Activated T-helper 1 cell treated with anti-CD3 and anti-CD28 coated beads, Interleukin-12 subunit alpha, Interleukin-12 subunit beta, Interleukin-2, Interleukin-4 antibody, amounts not matched to agents 30 ng/mL and 10 ng/mL and 1 ng/mL, durations not matched to agents 14 hours and 24 hours and 36 hours (primary cell): ENCODE data around the gene POFUT2. TPM values are rescaled to one million over a fixed set of nuclear protein-coding genes. Genes with fewer than 3 reads are reported as not detected.
"Not testable (repeated sequence)": the region's sequence is repeated elsewhere in the genome, so short reads cannot be mapped to it uniquely, and the experiment has no call there.

Experiments used
- DNase-seq: peaks from one replicate; pipeline ENCODE4 v3.0.0; 2021; ENCODE audit warnings: low spot score
- H3K27ac Mint-ChIP-seq: one replicate; pipeline ENCODE4 v1.8.0; 2021; ENCODE audit warnings: mild to moderate bottlenecking, mixed read lengths
- H3K27me3 Mint-ChIP-seq: one replicate; pipeline ENCODE4 v1.8.0; 2022; ENCODE audit warnings: mild to moderate bottlenecking, moderate library complexity, mixed read lengths; ENCODE audit not compliant: insufficient read depth
- H3K36me3 Mint-ChIP-seq: one replicate; pipeline ENCODE4 v1.8.0; 2021; ENCODE audit warnings: low read depth, mixed read lengths
- H3K4me1 Mint-ChIP-seq: one replicate; pipeline ENCODE4 v1.8.0; 2021; ENCODE audit warnings: low read depth, mixed read lengths
- H3K4me3 Mint-ChIP-seq: one replicate; pipeline ENCODE4 v1.8.0; 2021; ENCODE audit warnings: mild to moderate bottlenecking, moderate library complexity, mixed read lengths
- H3K9me3 Mint-ChIP-seq: one replicate; pipeline ENCODE4 v1.8.0; 2021; ENCODE audit warnings: mixed read lengths
- intact Hi-C: fragments of 100-400 bp; cut with micrococcal nuclease; formaldehyde crosslinking; loops from one replicate; pipeline ENCODE4 v1.15.1; 2024
- total RNA-seq: library from RNA; stranded (reverse); gene quantifications from 2 replicates; pipeline ENCODE4 v1.2.3, GENCODE V29; 2022

POFUT2 gene
- total RNA-seq, 1 donor from 2014 or later, result 14.3 TPM

DNA sequence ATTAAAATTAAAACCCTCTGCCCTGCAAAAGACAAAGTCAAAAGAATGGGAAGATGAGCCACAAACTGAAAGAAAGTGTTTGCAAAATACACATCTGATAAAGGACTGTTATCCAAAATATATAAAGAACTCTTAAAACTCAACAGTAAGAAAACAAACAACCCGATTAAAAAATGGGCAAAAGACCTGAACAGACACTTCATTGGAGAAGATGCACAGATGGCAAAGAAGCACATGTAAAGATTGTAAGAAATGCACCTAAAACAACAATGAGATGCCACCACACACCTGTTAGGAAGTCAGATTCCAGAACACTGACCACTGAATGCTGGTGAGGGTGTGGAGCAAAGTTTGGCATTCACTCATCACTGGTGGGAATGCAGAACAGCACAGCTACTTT is 24.6 kb upstream of the POFUT2 start:
- Mint-ChIP-seq H3K4me1 (peaks cover 7% of the 10 kb centered on the region), H3K27me3 (peaks cover 18% of the 10 kb centered on the region), H3K36me3 (no peaks in the 10 kb centered on the region), H3K4me3 (no peak overlapping the region), H3K9me3 (no peaks in the 10 kb centered on the region), H3K27ac (no peak overlapping the region)
- DNase-seq, result no peak
- intact Hi-C loops, result no loop called here

DNA sequence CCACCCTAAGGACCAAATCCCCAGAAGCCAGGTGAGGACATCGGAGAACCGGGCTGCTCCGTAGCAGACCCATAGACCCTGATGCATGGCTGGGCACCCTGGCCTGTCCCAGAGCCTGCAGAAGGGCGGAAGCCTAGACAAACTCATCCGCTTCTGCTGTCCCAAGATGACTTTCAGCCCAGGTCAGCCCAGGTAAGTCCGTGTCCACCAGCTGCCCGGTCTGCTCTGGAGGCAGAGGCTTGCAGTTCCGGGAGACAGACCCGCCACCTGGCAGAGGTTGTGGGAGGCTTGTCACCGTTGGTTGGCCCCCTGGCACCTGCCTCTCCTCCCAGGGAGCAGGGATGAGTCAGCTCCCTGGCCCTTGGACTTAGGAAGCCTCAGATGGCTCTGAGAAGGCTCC is 22.8 kb upstream of the POFUT2 start:
- Mint-ChIP-seq H3K36me3 (no peaks in the 10 kb centered on the region), H3K9me3 (no peaks in the 10 kb centered on the region), H3K4me1 (peaks cover 7% of the 10 kb centered on the region), H3K4me3 (no peak overlapping the region), H3K27ac (no peak overlapping the region), H3K27me3 (peaks cover 16% of the 10 kb centered on the region)
- intact Hi-C loops, result no loop called here
- no peak for DNase-seq

DNA sequence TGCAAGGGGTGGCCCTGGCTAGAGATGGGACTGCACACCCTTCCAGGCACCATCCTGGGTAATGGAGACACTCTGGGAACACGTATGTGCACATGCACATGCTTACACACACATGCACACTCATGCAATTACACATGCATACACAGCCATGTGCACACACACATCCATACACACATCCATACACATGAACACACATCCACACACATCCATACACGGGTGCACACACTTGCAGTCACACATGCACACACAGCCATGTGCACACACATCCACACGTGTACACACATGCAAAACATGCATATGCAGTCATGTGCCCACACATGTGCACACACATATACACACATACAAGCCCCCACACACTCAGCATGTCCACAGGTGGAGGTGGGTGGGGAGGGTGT is 22.3 kb upstream of the POFUT2 start:
- no peaks in the 10 kb centered on the region for H3K36me3 Mint-ChIP-seq
- intact Hi-C loops, result loop anchor here (5.0 kb wide), 1 partner anchor 168 kb away; no protein-coding TSS in a partner anchor
- H3K27ac Mint-ChIP-seq, result no peak overlapping the region
- DNase-seq, result no peak
- H3K4me1 Mint-ChIP-seq, result peaks cover 7% of the 10 kb centered on the region
- H3K9me3 Mint-ChIP-seq, result no peaks in the 10 kb centered on the region
- H3K4me3 Mint-ChIP-seq, result no peak overlapping the region
- peaks cover 13% of the 10 kb centered on the region for H3K27me3 Mint-ChIP-seq

DNA sequence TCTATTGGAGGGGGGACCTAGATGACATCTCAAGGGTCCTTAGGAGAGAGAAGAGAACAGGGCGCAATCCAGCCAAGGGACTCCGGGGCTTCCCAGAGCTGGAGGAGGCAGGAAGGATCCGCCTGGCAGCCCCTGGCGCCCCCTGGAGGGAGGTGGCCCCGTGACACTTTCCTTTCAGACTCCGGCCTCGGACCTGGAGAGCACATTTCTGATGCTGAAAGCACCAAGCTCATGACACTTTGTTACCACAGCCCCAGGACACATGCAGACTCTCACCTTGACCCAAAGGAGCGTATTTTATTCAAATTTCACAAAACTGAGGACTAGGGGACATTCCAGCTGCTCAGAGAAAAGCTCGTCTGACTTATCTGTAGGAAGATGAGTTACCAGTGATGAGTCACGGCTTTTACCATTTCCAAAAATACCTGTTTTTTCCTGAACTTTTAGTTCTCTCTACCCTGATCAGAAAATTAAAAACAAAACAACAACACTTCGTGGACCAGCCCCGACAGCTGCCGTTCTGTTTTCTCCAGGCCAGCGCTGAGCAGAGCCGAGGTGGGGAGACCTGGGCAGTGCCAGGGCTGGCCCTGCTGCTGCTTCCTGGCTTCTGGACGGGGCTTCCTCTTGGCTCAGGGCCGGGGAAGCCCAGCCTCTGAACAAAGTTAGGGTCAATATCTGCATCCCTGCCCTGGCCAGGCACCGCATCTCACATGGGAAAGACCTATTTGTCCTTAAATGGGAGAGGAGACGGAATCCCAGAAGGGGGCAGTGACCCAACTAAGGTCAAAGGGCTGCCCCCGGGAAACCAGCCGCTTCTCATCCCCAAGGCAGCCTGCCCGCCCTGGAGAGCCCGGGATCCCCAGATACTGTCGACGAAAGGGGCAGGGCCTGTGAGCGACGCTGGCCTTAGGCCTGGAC is 21.6 kb upstream of the POFUT2 start:
- Mint-ChIP-seq H3K4me3 (no peak overlapping the region), H3K9me3 (no peaks in the 10 kb centered on the region), H3K36me3 (no peaks in the 10 kb centered on the region), H3K27ac (peak overlapping the region; percentile 74), H3K4me1 (peaks cover 7% of the 10 kb centered on the region), H3K27me3 (peaks cover 9% of the 10 kb centered on the region)
- DNase-seq, result peak; percentile 18
- intact Hi-C loops, result loop anchor here (5.0 kb wide), 1 partner anchor 167 kb away; no protein-coding TSS in a partner anchor

DNA sequence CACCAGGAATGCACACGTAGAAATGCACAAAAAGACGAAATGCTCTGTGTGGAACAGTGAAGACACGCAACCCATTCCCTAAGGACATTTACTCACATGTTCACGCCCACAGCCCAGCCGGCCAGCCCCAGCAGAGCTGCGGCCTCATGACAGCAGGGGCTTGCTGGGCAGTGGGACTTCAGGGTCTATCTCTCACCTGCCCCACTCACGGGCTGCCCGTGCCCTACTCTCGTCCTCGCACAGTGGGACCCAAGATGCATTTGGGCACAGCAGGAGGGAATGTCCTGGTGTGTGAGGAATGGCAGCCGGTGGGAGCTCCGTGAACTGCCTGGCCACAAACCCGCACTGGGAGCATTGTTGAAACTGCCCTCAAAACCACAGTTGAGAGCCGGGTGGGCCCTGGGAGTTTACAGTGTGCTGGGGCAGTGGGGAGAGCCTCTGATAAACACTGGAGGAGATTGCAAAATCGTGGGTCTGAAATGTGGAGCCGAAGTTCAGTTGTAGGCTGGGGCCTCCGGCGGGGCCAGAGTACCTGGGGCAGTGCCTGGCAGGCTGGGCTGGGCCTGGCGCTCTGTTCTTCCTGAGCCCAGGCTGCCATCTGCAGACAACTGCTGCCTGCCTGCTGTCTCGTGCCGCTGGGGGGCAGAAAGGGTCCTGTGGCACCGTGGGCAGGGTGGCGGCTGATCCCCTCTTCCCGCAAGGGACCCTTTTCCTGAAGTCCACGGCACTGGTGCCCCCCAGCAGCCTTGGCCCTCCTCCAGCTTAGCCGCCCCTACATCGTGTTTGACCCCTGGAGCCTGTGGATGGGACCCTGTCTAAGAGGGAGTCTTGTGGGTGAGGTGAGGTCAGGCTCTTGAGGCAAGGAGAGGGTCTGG is 20.7 kb upstream of the POFUT2 start:
- no peaks in the 10 kb centered on the region for H3K9me3 Mint-ChIP-seq
- no peaks in the 10 kb centered on the region for H3K36me3 Mint-ChIP-seq
- no peak for DNase-seq
- H3K27ac Mint-ChIP-seq, result no peak overlapping the region
- intact Hi-C loops, result loop anchor here (5.0 kb wide), 1 partner anchor 166 kb away; no protein-coding TSS in a partner anchor
- H3K4me1 Mint-ChIP-seq, result peaks cover 7% of the 10 kb centered on the region
- H3K4me3 Mint-ChIP-seq, result no peak overlapping the region
- H3K27me3 Mint-ChIP-seq, result peaks cover 6% of the 10 kb centered on the region

DNA sequence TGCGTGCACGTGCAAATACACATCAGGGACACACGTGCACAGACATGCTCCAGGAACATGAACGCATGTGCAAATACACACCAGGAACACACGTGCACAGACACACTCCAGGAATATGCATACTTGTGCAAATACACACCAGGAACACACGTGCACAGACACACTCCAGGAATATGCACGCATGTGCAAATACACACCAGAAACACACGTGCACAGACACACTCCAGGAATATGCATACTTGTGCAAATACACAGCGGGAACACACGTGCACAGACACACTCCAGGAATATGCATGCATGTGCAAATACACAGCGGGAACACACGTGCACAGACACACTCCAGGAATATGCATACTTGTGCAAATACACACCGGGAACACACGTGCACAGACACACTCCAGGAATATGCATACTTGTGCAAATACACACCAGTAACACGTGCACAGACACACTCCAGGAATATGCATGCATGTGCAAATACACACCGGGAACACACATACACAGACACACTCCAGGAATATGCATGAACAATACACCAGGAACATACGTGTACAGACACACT is 20.0 kb upstream of the POFUT2 start:
- intact Hi-C loops, result loop anchor here (5.0 kb wide), 1 partner anchor 165 kb away; no protein-coding TSS in a partner anchor
- not testable (repeated sequence) for H3K27ac Mint-ChIP-seq, H3K9me3 Mint-ChIP-seq

DNA sequence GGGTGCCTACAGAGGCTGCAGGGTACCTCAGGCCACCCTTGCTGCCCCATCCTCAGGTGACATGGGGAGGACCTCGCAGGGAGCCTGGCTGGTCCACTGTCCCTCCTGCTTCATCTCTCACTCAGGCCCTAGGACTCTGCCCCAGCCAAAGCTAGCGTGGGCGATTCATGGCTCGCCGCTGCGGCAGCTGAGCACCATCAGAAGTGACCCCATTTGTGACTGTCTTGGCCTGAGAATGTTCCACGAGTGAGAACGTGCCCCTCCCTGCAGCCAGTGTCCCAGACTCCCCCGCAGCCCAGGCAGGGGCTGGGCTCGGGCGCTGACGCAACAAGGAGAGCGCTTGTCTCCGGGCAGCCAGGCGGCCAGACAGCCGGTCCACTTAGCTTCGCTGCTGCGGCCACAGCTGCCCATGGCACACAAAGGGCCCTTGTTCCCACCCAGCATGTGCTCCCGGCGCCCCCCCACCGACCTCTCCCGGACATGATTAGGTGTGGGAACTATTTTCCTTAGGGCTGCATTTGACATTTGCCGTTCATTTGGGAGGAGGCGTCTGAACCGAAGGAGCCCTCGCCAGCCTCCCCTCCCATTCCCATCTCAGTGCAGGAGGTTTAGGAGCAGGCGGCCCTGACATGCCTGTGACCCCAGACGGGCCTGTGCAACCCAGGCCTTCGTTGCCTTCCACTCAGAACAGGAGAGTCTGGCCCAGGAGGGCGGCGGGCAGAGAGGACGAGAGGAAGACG is 19.3 kb upstream of the POFUT2 start:
- Mint-ChIP-seq H3K27ac (no peak overlapping the region), H3K9me3 (no peaks in the 10 kb centered on the region), H3K4me1 (peaks cover 7% of the 10 kb centered on the region), H3K4me3 (no peak overlapping the region), H3K27me3 (no peaks in the 10 kb centered on the region), H3K36me3 (no peaks in the 10 kb centered on the region)
- intact Hi-C loops, result loop anchor here (5.0 kb wide), 1 partner anchor 165 kb away; no protein-coding TSS in a partner anchor
- DNase-seq, result no peak

More for the DNA sequence above, 20.0 kb upstream of the POFUT2 start:
- H3K4me1 Mint-ChIP-seq, H3K36me3 Mint-ChIP-seq, H3K27me3 Mint-ChIP-seq, H3K4me3 Mint-ChIP-seq, DNase-seq: not testable (repeated sequence)

DNA sequence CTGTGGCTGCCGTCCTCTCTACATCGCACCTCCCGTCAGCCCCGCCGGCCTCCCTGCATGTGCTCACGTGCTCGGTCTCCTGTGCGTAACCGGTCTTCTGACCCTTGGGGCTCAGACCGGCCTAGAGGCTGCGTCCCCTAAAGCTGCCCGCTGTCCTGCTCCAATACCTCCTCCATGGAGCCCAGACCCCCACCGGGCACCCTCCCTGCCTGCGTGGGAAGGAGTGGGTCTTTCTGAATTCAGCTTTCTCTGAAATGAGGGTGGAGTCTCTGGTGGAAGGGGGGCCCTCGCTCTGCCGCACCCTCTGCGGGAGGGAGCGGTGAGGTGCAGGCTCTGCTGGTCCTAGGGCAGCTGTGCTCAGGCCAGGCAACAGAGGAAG is 18.7 kb upstream of the POFUT2 start:
- Mint-ChIP-seq H3K27ac (no peak overlapping the region), H3K9me3 (no peaks in the 10 kb centered on the region), H3K27me3 (no peaks in the 10 kb centered on the region), H3K36me3 (no peaks in the 10 kb centered on the region), H3K4me1 (peaks cover 7% of the 10 kb centered on the region), H3K4me3 (no peak overlapping the region)
- intact Hi-C loops, result loop anchor here (5.0 kb wide), 1 partner anchor 164 kb away; no protein-coding TSS in a partner anchor
- no peak for DNase-seq

DNA sequence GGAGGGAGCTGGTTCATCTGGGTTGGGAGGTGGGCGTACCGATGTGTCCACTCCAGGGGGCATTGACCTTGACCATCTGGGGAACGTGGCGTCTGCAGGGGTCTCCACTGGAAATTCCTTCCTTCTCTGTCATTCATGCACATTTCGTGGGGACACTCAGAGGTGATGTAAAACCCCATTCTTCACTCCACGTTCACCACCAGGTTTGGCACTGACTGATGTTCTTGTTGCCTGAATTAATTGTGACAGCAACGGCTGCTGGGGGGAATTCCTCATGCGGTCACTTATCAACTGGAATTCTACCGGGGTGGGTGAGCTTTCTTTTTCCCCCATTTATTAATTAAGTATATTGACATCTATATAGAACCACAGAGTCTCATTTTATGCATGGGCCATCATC is 18.1 kb upstream of the POFUT2 start:
- H3K27me3 Mint-ChIP-seq, result no peaks in the 10 kb centered on the region

DNA sequence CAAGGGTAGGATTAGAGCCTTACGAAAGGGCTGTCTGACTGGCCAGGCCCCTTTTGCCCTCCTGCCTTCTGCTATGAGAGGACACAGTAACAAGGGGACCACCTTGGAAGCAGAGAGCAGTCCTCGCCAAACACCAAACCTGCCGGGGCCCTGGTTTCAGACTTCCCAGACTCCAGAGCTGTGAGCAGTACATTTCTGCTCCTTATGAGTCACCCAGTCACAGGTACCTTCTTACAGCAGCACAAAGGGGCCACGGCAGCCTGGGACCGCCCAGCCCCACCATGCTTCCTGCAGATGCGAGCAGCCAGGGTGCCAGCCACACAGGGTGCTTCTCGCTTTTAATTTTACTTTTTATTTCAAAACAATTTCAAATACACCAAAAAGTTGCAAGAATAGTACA is 17.2 kb upstream of the POFUT2 start:
- H3K27ac Mint-ChIP-seq, result no peak overlapping the region
- intact Hi-C loops, result loop anchor here (5.0 kb wide), 1 partner anchor 163 kb away; no protein-coding TSS in a partner anchor
- H3K9me3 Mint-ChIP-seq, result no peaks in the 10 kb centered on the region
- no peak overlapping the region for H3K4me3 Mint-ChIP-seq
- H3K36me3 Mint-ChIP-seq, result no peaks in the 10 kb centered on the region
- no peak for DNase-seq
- no peaks in the 10 kb centered on the region for H3K27me3 Mint-ChIP-seq
- peaks cover 7% of the 10 kb centered on the region for H3K4me1 Mint-ChIP-seq

More for the DNA sequence above, 18.1 kb upstream of the POFUT2 start:
- no peaks in the 10 kb centered on the region for H3K9me3 Mint-ChIP-seq
- H3K4me3 Mint-ChIP-seq, result no peak overlapping the region
- peaks cover 7% of the 10 kb centered on the region for H3K4me1 Mint-ChIP-seq
- H3K36me3 Mint-ChIP-seq, result no peaks in the 10 kb centered on the region
- no peak overlapping the region for H3K27ac Mint-ChIP-seq
- no peak for DNase-seq
- intact Hi-C loops, result loop anchor here (5.0 kb wide), 1 partner anchor 164 kb away; no protein-coding TSS in a partner anchor

DNA sequence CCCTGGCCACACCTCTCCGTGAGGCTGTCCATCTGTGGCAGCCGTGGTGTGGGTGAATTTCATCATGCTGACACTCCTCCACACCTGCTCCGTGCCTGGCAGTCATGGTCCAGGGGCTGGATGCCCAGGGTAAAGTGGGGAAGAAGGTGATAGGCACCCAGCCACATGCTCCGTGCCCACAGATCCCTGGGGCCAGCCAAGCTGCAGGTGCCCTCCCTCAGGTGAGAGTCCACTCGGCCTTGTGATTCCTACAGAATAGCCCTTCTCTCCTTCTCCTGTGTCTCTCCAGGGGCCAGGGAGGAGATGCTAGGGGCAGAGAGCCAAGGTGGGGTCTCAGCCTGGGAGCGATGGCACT is 16.8 kb upstream of the POFUT2 start:
- Mint-ChIP-seq H3K4me3 (no peak overlapping the region), H3K27ac (no peak overlapping the region), H3K9me3 (no peaks in the 10 kb centered on the region), H3K4me1 (peaks cover 6% of the 10 kb centered on the region), H3K36me3 (no peaks in the 10 kb centered on the region), H3K27me3 (no peaks in the 10 kb centered on the region)
- intact Hi-C loops, result no loop called here
- no peak for DNase-seq
